Sigmoid colon (tissue), 7 donors: ENCODE measurements around the gene TSC2. TPM values are rescaled to one million over a fixed set of nuclear protein-coding genes. Genes with fewer than 3 reads are reported as not detected.
"Not testable (repeated sequence)": the region's sequence is repeated elsewhere in the genome, so short reads cannot be mapped to it uniquely, and the experiment has no call there.

ENCODE experiments used
- DNase-seq: peaks from one replicate; pipeline ENCODE4 v3.0.0-alpha.2; 2019
- H3K27ac ChIP-seq, 4 donors: fragments of 200-600 bp; sonication (generic); one replicate each; pipeline ENCODE4 v1.5.1; 2016 to 2019; ENCODE audit warnings: mild to moderate bottlenecking in 1 of 4
- H3K27me3 ChIP-seq, 3 donors: fragments of 200-600 bp; sonication (generic); one replicate each; pipeline ENCODE4 v1.5.1; 2019; ENCODE audit warnings: mild to moderate bottlenecking in 1 of 3
- H3K36me3 ChIP-seq, 4 donors: fragments of 200-600 bp; sonication (generic); one replicate each; pipeline ENCODE4 v1.5.1; 2016 to 2019
- H3K4me1 ChIP-seq, 4 donors: fragments of 200-600 bp; sonication (generic); one replicate each; pipeline ENCODE4 v1.5.1; 2017 to 2019
- H3K4me3 ChIP-seq, 4 donors: fragments of 200-600 bp; sonication (generic); one replicate each; pipeline ENCODE4 v1.5.1; 2017 to 2019; ENCODE audit warnings: mild to moderate bottlenecking in 2 of 4, moderate library complexity in 1 of 4
- H3K9me3 ChIP-seq, 4 donors: fragments of 200-600 bp in 3 of 4; sonication (generic) in 3 of 4; one replicate each; pipeline versions ENCODE4 v1.5.1 to v1.6.1; 2013 to 2019
- EP300 ChIP-seq, 4 donors: sonication (generic); formaldehyde crosslinking; IDR thresholded peaks; one replicate each; pipeline ENCODE4 v1.6.1; 2017; ENCODE audit warnings: antibody characterized with exemption in 4 of 4
- POLR2A ChIP-seq, 2 donors: fragments of 450-650 bp; IDR thresholded peaks; one replicate each; pipeline ENCODE4 v1.6.1; 2016; ENCODE audit warnings: antibody characterized with exemption in 2 of 2, mild to moderate bottlenecking in 2 of 2, moderate library complexity in 2 of 2
- POLR2AphosphoS5 ChIP-seq, 4 donors: sonication (generic); formaldehyde crosslinking; IDR thresholded peaks; one replicate each; pipeline ENCODE4 v1.6.1; 2017; ENCODE audit warnings: antibody characterized with exemption in 4 of 4
- WGBS, 2 donors: extraction: QIAGEN DNeasy Blood & Tissue Kit; methylation state at CpG; one replicate each; pipeline ENCODE4 v1.1.7; 2013; 5-methylcytosine and 5-hydroxymethylcytosine counted together
- intact Hi-C: fragments of 100-400 bp; cut with DNase I; formaldehyde crosslinking; loops from one replicate; pipeline ENCODE4 v1.15.1; 2023
- polyA plus RNA-seq, 3 donors: library from polyadenylated mRNA; stranded (reverse); fragments of 200-250 nt; gene quantifications; one replicate each; pipeline ENCODE4 v1.2.3, GENCODE V29; 2013
- total RNA-seq, 4 donors: library from RNA; depleted of rRNA; stranded (reverse); fragments of >200 nt; gene quantifications; one replicate each; pipeline ENCODE4 v1.1.0, GENCODE V29; 2016
- TF ChIP-seq, protein P1 (sequence below), 4 experiments: fragments of 450-650 bp in 3 of 4; fragments of 200-600 bp in 1 of 4; IDR thresholded peaks; one replicate each; pipeline ENCODE4 v1.5.1; 2016 to 2019; ENCODE audit warnings: antibody characterized with exemption in 4 of 4, mild to moderate bottlenecking in 3 of 4, moderate library complexity in 2 of 4
- donor health status: healthy with polysubstance abuse.
- donor health status: Bipolar disorder and iron deficiency.
- donor health status: healthy.

Gene TSC2
- total and polyA plus RNA-seq, 7 donors = 16.9 to 80.9 (median 34.6) TPM

- Histone ChIP-seq H3K4me3 (no peak overlapping the region), H3K9me3 (no peaks in the 10 kb centered on the region), H3K4me1 (peaks cover 0 to 63% (median 55%) of the 10 kb centered on the region in 4 donors), H3K36me3 (peaks cover 0 to 8% (median 0%) of the 10 kb centered on the region in 4 donors), H3K27me3 (no peaks in the 10 kb centered on the region), H3K27ac (peak overlapping the region; percentile 24 to 94 (median 60))
- intact Hi-C loops = no loop called here
- TF ChIP-seq POLR2AphosphoS5 (IDR thresholded peaks at IDR 0.05) (peak in 1 of 4 donors; percentile 14), EP300 (IDR thresholded peaks at IDR 0.05) (no peak), POLR2A (IDR thresholded peaks at IDR 0.05) (no peak)
- TF ChIP-seq, protein P1, sequence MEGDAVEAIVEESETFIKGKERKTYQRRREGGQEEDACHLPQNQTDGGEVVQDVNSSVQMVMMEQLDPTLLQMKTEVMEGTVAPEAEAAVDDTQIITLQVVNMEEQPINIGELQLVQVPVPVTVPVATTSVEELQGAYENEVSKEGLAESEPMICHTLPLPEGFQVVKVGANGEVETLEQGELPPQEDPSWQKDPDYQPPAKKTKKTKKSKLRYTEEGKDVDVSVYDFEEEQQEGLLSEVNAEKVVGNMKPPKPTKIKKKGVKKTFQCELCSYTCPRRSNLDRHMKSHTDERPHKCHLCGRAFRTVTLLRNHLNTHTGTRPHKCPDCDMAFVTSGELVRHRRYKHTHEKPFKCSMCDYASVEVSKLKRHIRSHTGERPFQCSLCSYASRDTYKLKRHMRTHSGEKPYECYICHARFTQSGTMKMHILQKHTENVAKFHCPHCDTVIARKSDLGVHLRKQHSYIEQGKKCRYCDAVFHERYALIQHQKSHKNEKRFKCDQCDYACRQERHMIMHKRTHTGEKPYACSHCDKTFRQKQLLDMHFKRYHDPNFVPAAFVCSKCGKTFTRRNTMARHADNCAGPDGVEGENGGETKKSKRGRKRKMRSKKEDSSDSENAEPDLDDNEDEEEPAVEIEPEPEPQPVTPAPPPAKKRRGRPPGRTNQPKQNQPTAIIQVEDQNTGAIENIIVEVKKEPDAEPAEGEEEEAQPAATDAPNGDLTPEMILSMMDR (IDR thresholded peaks at IDR 0.05) = no peak
- DNase-seq = no peak
- WGBS, 2 donors = 82 to 84% methylated on average over 11 of the region's 11 CpGs
Observed at GRCh38 chr16:2031081-2031577, 16.7 kb upstream of the TSC2 start.

- Histone ChIP-seq H3K9me3 (no peaks in the 10 kb centered on the region), H3K27me3 (no peaks in the 10 kb centered on the region), H3K27ac (peak overlapping the region; percentile 86 to 94 (median 92)), H3K4me1 (peaks cover 0 to 67% (median 58%) of the 10 kb centered on the region in 4 donors), H3K4me3 (peak overlapping the region in 3 of 4 donors; percentile 24 to 36 (median 35)), H3K36me3 (peaks cover 0 to 8% (median under 1%) of the 10 kb centered on the region in 4 donors)
- no peak for DNase-seq
- 65 to 81% methylated on average over 15 of the region's 15 CpGs for WGBS, 2 donors
- TF ChIP-seq, protein P1 (IDR thresholded peaks at IDR 0.05) = no peak
- peak in 1 of 4 donors; percentile 31 for TF ChIP-seq POLR2AphosphoS5 (IDR thresholded peaks at IDR 0.05)
- intact Hi-C loops = no loop called here
Observed at GRCh38 chr16:2032285-2033056, 15.3 kb upstream of the TSC2 start.

DNA sequence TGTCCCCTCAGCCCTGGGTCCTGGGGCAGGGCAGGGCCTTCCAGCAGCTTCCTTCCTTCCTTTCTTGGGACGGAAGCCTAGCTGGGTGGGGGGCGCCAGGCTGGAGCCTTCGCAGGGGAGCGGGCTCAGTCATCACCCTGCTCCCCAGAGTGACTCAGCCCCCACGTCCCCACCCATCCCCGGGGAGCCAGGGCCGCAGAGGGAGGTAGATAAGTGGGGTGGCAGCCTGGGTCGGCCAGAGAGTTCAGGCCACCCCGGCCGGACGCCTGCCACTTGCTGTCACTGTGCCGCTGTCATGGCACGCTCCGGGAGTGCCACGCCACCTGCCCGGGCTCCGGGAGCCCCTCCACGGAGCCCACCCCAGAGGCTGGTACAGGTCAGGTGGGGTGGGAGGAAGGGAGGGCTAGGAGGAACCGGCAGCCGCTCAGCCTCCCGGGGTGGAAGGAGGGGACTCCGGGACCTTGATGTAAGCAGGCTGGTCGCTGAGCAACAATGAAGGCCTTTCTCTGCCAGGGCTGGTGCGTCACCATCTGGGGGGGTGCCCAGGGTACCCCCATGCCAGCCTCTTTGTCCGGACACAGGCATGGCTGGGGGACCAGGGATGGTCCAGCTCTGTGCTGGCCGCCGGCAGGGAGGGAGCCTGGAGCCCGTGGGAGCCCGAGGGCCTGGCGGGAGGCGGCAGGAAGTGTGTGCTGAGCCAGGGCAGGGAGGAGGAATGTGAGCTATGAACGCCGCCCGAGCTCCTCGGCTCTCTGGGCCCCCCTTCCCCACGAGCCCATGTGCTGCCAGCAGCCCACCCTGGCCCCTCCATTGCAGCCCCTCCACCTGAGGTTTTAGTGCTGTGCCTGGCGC is 14.5 kb upstream of the TSC2 start:
- Histone ChIP-seq H3K4me3 (peak overlapping the region; percentile 8 to 36 (median 30)), H3K9me3 (no peaks in the 10 kb centered on the region), H3K27me3 (no peaks in the 10 kb centered on the region), H3K4me1 (peaks cover 0 to 64% (median 57%) of the 10 kb centered on the region in 4 donors), H3K36me3 (peaks cover 0 to 12% (median 3%) of the 10 kb centered on the region in 4 donors), H3K27ac (peak overlapping the region; percentile 86 to 94 (median 92))
- 36 to 64% methylated on average over 37 of the region's 37 CpGs for WGBS, 2 donors
- intact Hi-C loops = no loop called here
- no peak for TF ChIP-seq EP300 (IDR thresholded peaks at IDR 0.05)
- TF ChIP-seq POLR2AphosphoS5 (IDR thresholded peaks at IDR 0.05) = peak; percentile 22 to 57 (median 54)
- TF ChIP-seq POLR2A (IDR thresholded peaks at IDR 0.05) = no peak
- TF ChIP-seq, protein P1 (IDR thresholded peaks at IDR 0.05) = no peak
- DNase-seq = peak; percentile 92

- H3K27me3 ChIP-seq, H3K9me3 ChIP-seq, DNase-seq, intact Hi-C loops: not testable (repeated sequence)
- Histone ChIP-seq H3K4me3 (peak overlapping the region; percentile 3 to 36 (median 30)), H3K4me1 (peaks cover 0 to 64% (median 60%) of the 10 kb centered on the region in 4 donors), H3K27ac (peak overlapping the region; percentile 86 to 94 (median 92)), H3K36me3 (peaks cover 0 to 12% (median 3%) of the 10 kb centered on the region in 4 donors)
- 75 to 86% methylated on average over 16 of the region's 32 CpGs for WGBS, 2 donors
Observed at GRCh38 chr16:2033909-2034695, 13.7 kb upstream of the TSC2 start.
